GM10266 (cell line): ENCODE measurements around the gene FOXN1.

ENCODE experiments used
- DNase-seq: peaks from one replicate; pipeline ENCODE4 v3.0.0; 2012; ENCODE audit errors: extremely low spot score
- TF ChIP-seq, protein P1 (sequence below): IDR thresholded peaks from 2 replicates; pipeline ENCODE4 v1.5.1; 2012; ENCODE audit warnings: mild to moderate bottlenecking, low read depth; ENCODE audit not compliant: control insufficient read depth, insufficient read depth; ENCODE audit errors: missing control alignments

FOXN1 gene

GRCh38 chr17:28569446-28569845, 63.3 kb downstream of the FOXN1 start:
- TF ChIP-seq, protein P1, sequence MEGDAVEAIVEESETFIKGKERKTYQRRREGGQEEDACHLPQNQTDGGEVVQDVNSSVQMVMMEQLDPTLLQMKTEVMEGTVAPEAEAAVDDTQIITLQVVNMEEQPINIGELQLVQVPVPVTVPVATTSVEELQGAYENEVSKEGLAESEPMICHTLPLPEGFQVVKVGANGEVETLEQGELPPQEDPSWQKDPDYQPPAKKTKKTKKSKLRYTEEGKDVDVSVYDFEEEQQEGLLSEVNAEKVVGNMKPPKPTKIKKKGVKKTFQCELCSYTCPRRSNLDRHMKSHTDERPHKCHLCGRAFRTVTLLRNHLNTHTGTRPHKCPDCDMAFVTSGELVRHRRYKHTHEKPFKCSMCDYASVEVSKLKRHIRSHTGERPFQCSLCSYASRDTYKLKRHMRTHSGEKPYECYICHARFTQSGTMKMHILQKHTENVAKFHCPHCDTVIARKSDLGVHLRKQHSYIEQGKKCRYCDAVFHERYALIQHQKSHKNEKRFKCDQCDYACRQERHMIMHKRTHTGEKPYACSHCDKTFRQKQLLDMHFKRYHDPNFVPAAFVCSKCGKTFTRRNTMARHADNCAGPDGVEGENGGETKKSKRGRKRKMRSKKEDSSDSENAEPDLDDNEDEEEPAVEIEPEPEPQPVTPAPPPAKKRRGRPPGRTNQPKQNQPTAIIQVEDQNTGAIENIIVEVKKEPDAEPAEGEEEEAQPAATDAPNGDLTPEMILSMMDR = no peak
- DNase-seq = no peak

DNA sequence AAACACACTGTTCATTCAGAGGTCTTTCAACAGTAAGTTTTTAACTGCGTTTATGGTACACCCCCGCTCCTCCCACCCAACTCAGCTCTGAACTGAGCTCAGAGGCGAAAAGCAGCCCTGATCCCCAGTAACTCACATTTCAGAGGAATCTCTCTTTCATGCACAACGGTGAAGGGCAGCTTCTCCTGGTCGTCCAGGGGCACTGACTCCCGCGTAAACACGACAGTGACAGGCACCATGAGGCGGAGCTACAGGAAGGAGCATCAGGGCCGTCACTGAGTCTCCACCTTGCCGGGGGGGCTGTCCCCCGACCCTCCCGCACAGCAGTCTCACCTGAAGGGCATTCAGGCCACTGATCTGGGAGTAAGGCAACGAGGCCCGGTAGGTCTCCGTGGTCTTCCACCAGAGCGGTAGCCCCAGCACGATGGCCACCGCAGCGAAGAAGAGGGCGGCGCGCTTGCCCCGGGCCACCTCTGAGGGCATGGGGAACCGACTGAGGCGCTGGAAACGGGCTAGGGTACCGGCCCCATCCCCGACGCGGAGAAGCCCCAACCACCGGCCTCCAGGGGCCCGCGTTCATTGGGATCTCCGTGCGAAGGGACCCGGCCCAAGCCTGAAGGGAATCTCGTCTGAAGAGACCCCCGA, 64.7 kb downstream of the FOXN1 start:
- TF ChIP-seq, protein P1 = no peak
- no peak for DNase-seq

- TF ChIP-seq, protein P1 = no peak
- DNase-seq = peak; percentile 90
Measured at GRCh38 chr17:28571361-28572122, 65.4 kb downstream of the FOXN1 start, which contains the start of gene PIGS. Gene PIGS (minus strand): TSS chr17:28571524. CDS start chr17:28571496, 28 bp downstream.

GRCh38 chr17:28572259-28573039, 66.3 kb downstream of the FOXN1 start:
- TF ChIP-seq, protein P1 = no peak
- no peak for DNase-seq

GRCh38 chr17:28573040-28573380, 66.9 kb downstream of the FOXN1 start:
- TF ChIP-seq, protein P1 = no peak
- DNase-seq = no peak

DNA sequence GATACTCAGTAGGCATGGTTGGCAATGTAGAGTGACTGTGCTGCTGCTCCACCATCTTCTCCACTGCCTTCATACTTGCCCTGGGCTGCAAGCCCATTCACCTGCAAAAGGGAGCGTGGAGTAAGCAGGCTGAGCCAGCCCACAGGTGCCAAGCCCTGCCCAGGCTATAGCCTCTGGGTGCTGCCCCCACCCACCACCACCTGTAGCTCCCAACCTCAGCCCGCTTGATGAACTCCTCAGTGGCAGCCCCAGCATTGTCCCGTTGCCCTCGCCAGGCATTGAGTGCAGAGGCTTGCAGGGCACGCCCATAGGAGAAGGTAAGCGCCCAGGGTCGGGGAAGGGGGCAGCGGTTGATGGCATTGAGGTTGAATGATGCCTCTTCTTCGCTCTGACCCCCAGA, 67.4 kb downstream of the FOXN1 start:
- DNase-seq = no peak
- TF ChIP-seq, protein P1 = no peak
